SK-N-SH treated with all-trans-retinoic acid at 6 μM for 48 hours (cell line): ENCODE data around the gene CADM1.

Experiments used
- ATAC-seq: fragments of 200-7000 bp; cut with Tn5 transposase; 3 replicates; pipeline ENCODE4 v1.9.1; 2020; ENCODE audit warnings: mild to moderate bottlenecking, moderate library complexity
- ARNTL ChIP-seq: fragments of 450-650 bp; formaldehyde crosslinking; IDR thresholded peaks from 2 replicates; pipeline ENCODE4 v1.5.0; 2020; ENCODE audit warnings: low read depth, mild to moderate bottlenecking, moderate library complexity, borderline replicate concordance
- BACH2 ChIP-seq: fragments of 250-450 bp; sonication (Bioruptor Pico); IDR thresholded peaks from 2 replicates; pipeline ENCODE4 v1.9.0; 2021; ENCODE audit warnings: mild to moderate bottlenecking, borderline replicate concordance
- CREB5 ChIP-seq: fragments of 250-450 bp; sonication (Bioruptor Pico); IDR thresholded peaks from 2 replicates; pipeline ENCODE4 v1.5.1; 2020; ENCODE audit warnings: low read depth, mild to moderate bottlenecking, moderate library complexity
- CSDC2 ChIP-seq: fragments of 250-450 bp; sonication (Bioruptor Pico); IDR thresholded peaks from 2 replicates; pipeline ENCODE4 v1.5.0; 2020; ENCODE audit warnings: mild to moderate bottlenecking, moderate library complexity
- GLIS3 ChIP-seq: fragments of 250-450 bp; sonication (Bioruptor Pico); IDR thresholded peaks from 2 replicates; pipeline ENCODE4 v1.5.0; 2020; ENCODE audit warnings: mild to moderate bottlenecking, moderate library complexity
- ISL1 ChIP-seq: fragments of 250-450 bp; sonication (Bioruptor Pico); IDR thresholded peaks from 2 replicates; pipeline ENCODE4 v2.1.2; 2022; ENCODE audit warnings: mild to moderate bottlenecking, moderate library complexity
- OSR1 ChIP-seq: fragments of 250-450 bp; sonication (Bioruptor Pico); IDR thresholded peaks from 2 replicates; pipeline ENCODE4 v1.8.0; 2022; ENCODE audit warnings: moderate library complexity, mild to moderate bottlenecking, inconsistent platforms
- PATZ1 ChIP-seq: fragments of 250-450 bp; sonication (Bioruptor Pico); IDR thresholded peaks from 2 replicates; pipeline ENCODE4 v1.8.0; 2020; ENCODE audit warnings: mild to moderate bottlenecking, moderate library complexity, borderline replicate concordance
- RARB ChIP-seq: fragments of 250-450 bp; sonication (Bioruptor Pico); IDR thresholded peaks from 2 replicates; pipeline ENCODE4 v1.8.0; 2021; ENCODE audit warnings: mild to moderate bottlenecking, moderate library complexity
- SNAI2 ChIP-seq: fragments of 250-450 bp; sonication (Bioruptor Pico); IDR thresholded peaks from 2 replicates; pipeline ENCODE4 v1.5.0; 2020; ENCODE audit warnings: mild to moderate bottlenecking, moderate library complexity
- TCF4 ChIP-seq: fragments of 250-450 bp; sonication (Bioruptor Pico); IDR thresholded peaks from 2 replicates; pipeline ENCODE4 v1.8.0; 2021; ENCODE audit warnings: mild to moderate bottlenecking, moderate library complexity, borderline replicate concordance
- TOX ChIP-seq: fragments of 250-450 bp; sonication (Bioruptor Pico); IDR thresholded peaks from 2 replicates; pipeline ENCODE4 v1.8.0; 2021; ENCODE audit warnings: mild to moderate bottlenecking, moderate library complexity, borderline replicate concordance
- ZC3H10 ChIP-seq: fragments of 250-450 bp; sonication (Bioruptor Pico); IDR thresholded peaks from 2 replicates; pipeline ENCODE4 v1.5.1; 2021; ENCODE audit warnings: mild to moderate bottlenecking, moderate library complexity
- ZFP30 ChIP-seq: fragments of 450-650 bp; formaldehyde crosslinking; IDR thresholded peaks from 2 replicates; pipeline ENCODE4 v1.5.0; 2022; ENCODE audit warnings: mild to moderate bottlenecking, moderate library complexity
- ZNF565 ChIP-seq: fragments of 450-650 bp; formaldehyde crosslinking; conservative IDR thresholded peaks from 2 replicates; pipeline ENCODE4 v1.5.0; 2020; ENCODE audit warnings: low read depth, mild to moderate bottlenecking, moderate library complexity
- ZNF70 ChIP-seq: fragments of 450-650 bp; formaldehyde crosslinking; IDR thresholded peaks from 2 replicates; pipeline ENCODE4 v1.5.0; 2020; ENCODE audit warnings: mild to moderate bottlenecking, moderate library complexity
- ZNF8 ChIP-seq: fragments of 450-650 bp; formaldehyde crosslinking; IDR thresholded peaks from 2 replicates; pipeline ENCODE4 v1.5.0; 2020; ENCODE audit warnings: mild to moderate bottlenecking, moderate library complexity
- TF ChIP-seq, protein P1 (sequence below): fragments of 250-450 bp; sonication (Bioruptor Pico); IDR thresholded peaks from 2 replicates; pipeline ENCODE4 v1.8.0; 2021; ENCODE audit warnings: low read depth, mild to moderate bottlenecking, moderate library complexity, borderline replicate concordance
- TF ChIP-seq, protein P2 (sequence below): fragments of 250-450 bp; sonication (Bioruptor Pico); IDR thresholded peaks from 2 replicates; pipeline ENCODE4 v1.5.0; 2020; ENCODE audit warnings: mild to moderate bottlenecking, moderate library complexity
- TF ChIP-seq, protein P3 (sequence below): fragments of 250-450 bp; sonication (Bioruptor Pico); IDR thresholded peaks from 2 replicates; pipeline ENCODE4 v1.5.1; 2021; ENCODE audit warnings: mild to moderate bottlenecking, moderate library complexity

Gene CADM1

GRCh38 chr11:115357066-115357465 is 147.1 kb downstream of the CADM1 start:
- ATAC-seq, result no peak
- TF ChIP-seq RARB, result no peak

GRCh38 chr11:115352805-115353485 is 151.3 kb downstream of the CADM1 start:
- ATAC-seq, result peak; percentile 73; the same call in 2 of the 3 replicates
- TF ChIP-seq TCF4 (CRISPR knock-in tag), result peak; percentile 70; the same call in 1 of the 2 replicates
- peak; percentile 96 for TF ChIP-seq ZNF8 (CRISPR knock-in tag)
- TF ChIP-seq ZFP30 (CRISPR knock-in tag), result no peak
- no peak for TF ChIP-seq SNAI2 (CRISPR knock-in tag)

DNA sequence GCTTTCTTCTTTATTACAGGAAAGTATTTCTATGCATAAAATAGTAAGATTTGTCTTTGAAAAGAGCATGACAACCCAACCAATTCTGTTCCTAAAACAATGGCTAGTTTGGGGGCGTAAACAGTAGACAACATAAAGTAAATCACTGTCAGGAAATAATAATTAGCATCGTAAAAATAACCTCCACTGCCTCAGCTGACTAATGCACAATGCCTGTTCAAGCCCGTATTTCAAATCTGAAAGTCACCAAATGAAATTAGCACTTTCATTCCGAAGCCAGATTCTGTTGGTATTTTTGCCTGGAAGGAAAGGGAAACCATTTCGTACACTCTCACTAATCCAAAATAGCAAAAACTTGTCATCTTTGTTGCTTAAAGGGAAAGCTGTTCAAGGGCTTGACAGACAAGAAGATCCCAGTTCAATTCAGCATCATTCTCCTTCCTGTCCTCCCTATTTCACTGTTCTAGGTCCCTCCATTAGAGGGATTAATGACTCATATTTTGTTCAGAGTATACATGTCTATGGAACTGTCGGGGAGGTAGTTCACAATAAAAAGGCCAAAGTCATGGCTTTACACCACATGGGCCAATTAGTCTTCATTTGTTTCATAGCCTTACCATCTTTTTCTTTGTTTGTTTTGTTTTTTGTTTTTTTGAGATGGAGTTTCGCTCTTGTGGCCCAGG is 154.7 kb downstream of the CADM1 start:
- no peak for ATAC-seq
- no peak for TF ChIP-seq SNAI2 (CRISPR knock-in tag)
- no peak for TF ChIP-seq OSR1 (CRISPR knock-in tag)
- TF ChIP-seq PATZ1 (CRISPR knock-in tag), result no peak
- TF ChIP-seq CSDC2 (CRISPR knock-in tag), result no peak
- no peak for TF ChIP-seq GLIS3 (CRISPR knock-in tag)
- no peak for TF ChIP-seq ISL1
- no peak for TF ChIP-seq CREB5 (CRISPR knock-in tag)
- TF ChIP-seq ZNF565 (CRISPR knock-in tag), result no peak
- no peak for TF ChIP-seq RARB
- TF ChIP-seq, protein P1, sequence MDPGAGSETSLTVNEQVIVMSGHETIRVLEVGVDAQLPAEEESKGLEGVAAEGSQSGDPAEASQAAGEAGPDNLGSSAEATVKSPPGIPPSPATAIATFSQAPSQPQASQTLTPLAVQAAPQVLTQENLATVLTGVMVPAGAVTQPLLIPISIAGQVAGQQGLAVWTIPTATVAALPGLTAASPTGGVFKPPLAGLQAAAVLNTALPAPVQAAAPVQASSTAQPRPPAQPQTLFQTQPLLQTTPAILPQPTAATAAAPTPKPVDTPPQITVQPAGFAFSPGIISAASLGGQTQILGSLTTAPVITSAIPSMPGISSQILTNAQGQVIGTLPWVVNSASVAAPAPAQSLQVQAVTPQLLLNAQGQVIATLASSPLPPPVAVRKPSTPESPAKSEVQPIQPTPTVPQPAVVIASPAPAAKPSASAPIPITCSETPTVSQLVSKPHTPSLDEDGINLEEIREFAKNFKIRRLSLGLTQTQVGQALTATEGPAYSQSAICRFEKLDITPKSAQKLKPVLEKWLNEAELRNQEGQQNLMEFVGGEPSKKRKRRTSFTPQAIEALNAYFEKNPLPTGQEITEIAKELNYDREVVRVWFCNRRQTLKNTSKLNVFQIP (CRISPR knock-in tag), result no peak
- no peak for TF ChIP-seq TCF4 (CRISPR knock-in tag)
- TF ChIP-seq ZNF70, result no peak
- TF ChIP-seq TOX (CRISPR knock-in tag), result no peak
- no peak for TF ChIP-seq ARNTL
- TF ChIP-seq, protein P2, sequence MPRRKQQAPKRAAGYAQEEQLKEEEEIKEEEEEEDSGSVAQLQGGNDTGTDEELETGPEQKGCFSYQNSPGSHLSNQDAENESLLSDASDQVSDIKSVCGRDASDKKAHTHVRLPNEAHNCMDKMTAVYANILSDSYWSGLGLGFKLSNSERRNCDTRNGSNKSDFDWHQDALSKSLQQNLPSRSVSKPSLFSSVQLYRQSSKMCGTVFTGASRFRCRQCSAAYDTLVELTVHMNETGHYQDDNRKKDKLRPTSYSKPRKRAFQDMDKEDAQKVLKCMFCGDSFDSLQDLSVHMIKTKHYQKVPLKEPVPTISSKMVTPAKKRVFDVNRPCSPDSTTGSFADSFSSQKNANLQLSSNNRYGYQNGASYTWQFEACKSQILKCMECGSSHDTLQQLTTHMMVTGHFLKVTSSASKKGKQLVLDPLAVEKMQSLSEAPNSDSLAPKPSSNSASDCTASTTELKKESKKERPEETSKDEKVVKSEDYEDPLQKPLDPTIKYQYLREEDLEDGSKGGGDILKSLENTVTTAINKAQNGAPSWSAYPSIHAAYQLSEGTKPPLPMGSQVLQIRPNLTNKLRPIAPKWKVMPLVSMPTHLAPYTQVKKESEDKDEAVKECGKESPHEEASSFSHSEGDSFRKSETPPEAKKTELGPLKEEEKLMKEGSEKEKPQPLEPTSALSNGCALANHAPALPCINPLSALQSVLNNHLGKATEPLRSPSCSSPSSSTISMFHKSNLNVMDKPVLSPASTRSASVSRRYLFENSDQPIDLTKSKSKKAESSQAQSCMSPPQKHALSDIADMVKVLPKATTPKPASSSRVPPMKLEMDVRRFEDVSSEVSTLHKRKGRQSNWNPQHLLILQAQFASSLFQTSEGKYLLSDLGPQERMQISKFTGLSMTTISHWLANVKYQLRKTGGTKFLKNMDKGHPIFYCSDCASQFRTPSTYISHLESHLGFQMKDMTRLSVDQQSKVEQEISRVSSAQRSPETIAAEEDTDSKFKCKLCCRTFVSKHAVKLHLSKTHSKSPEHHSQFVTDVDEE (CRISPR knock-in tag), result no peak
- no peak for TF ChIP-seq ZC3H10 (CRISPR knock-in tag)
- TF ChIP-seq, protein P3, sequence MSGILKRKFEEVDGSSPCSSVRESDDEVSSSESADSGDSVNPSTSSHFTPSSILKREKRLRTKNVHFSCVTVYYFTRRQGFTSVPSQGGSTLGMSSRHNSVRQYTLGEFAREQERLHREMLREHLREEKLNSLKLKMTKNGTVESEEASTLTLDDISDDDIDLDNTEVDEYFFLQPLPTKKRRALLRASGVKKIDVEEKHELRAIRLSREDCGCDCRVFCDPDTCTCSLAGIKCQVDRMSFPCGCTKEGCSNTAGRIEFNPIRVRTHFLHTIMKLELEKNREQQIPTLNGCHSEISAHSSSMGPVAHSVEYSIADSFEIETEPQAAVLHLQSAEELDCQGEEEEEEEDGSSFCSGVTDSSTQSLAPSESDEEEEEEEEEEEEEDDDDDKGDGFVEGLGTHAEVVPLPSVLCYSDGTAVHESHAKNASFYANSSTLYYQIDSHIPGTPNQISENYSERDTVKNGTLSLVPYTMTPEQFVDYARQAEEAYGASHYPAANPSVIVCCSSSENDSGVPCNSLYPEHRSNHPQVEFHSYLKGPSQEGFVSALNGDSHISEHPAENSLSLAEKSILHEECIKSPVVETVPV (CRISPR knock-in tag), result no peak
- no peak for TF ChIP-seq ZNF8 (CRISPR knock-in tag)
- no peak for TF ChIP-seq ZFP30 (CRISPR knock-in tag)
- TF ChIP-seq BACH2 (CRISPR knock-in tag), result no peak
